Panc1 (cell line): Measurements from ENCODE around the gene GIT1. TPM values are rescaled to one million over a fixed set of nuclear protein-coding genes. Genes with fewer than 3 reads are reported as not detected.
A peak's percentile ranks its signal among the peaks of the same experiment; 100 is the strongest.

Experiments
- ATAC-seq: fragments of 200-7000 bp; cut with Tn5 transposase; 2 replicates; pipeline ENCODE4 v1.9.1; 2020; ENCODE audit warnings: mild to moderate bottlenecking, moderate library complexity
- BruUV-seq: library from RNA; stranded (reverse); fragments of 400-500 nt; replicated peaks from 2 replicates; lab custom pipeline; 2021; lab: Mats Ljungman, UMichigan
- CTCF ChIA-PET: fragments of 300-600 bp; sonication (Branson Sonifier 250); formaldehyde crosslinking; loops from one replicate; lab custom pipeline; 2022; ENCODE audit warnings: antibody characterized with exemption; lab: Charles Lee
- POLR2A ChIA-PET: fragments of 300-600 bp; sonication (Branson Sonifier 250); formaldehyde crosslinking; loops from one replicate; lab custom pipeline; 2022; ENCODE audit warnings: antibody characterized with exemption; lab: Charles Lee
- DNase-seq: peaks from one replicate; pipeline ENCODE4 v3.0.0-alpha.2; 2010; ENCODE audit warnings: low read depth, low spot score
- H3K27ac ChIP-seq: 2 replicates; pipeline ENCODE4 v1.5.1; 2011; ENCODE audit warnings: mild to moderate bottlenecking, low read length, inconsistent platforms
- H3K27me3 ChIP-seq: fragments of 200-500 bp; sonication (Bioruptor generic); 2 replicates; pipeline ENCODE4 v1.6.0; 2014; ENCODE audit warnings: low read length, inconsistent platforms; ENCODE audit not compliant: control insufficient read depth, insufficient read depth
- H3K36me3 ChIP-seq: fragments of 200-500 bp; sonication (Bioruptor generic); 2 replicates; pipeline ENCODE4 v1.5.1; 2014; ENCODE audit warnings: inconsistent platforms, mild to moderate bottlenecking, low read length, moderate library complexity; ENCODE audit not compliant: control insufficient read depth, insufficient read depth
- H3K4me1 ChIP-seq: 2 replicates; pipeline ENCODE4 v1.5.1; 2011; ENCODE audit warnings: inconsistent platforms, mild to moderate bottlenecking, low read length, moderate library complexity; ENCODE audit not compliant: control insufficient read depth, insufficient read depth
- H3K4me3 ChIP-seq, 2 experiments: 2 replicates each; pipeline ENCODE4 v1.5.1; 2011 to 2012; ENCODE audit warnings: low read depth in 2 of 2, low read length in 2 of 2, mild to moderate bottlenecking in 2 of 2, inconsistent platforms in 1 of 2, moderate library complexity in 1 of 2
- H3K9me3 ChIP-seq: fragments of 200-500 bp; sonication (Bioruptor generic); 2 replicates; pipeline ENCODE4 v1.5.1; 2014; ENCODE audit warnings: low read depth, mild to moderate bottlenecking, inconsistent platforms, low read length, moderate library complexity; ENCODE audit not compliant: control insufficient read depth, insufficient read depth
- POLR2AphosphoS5 ChIP-seq: IDR thresholded peaks from 2 replicates; pipeline ENCODE4 v1.6.1; 2012; ENCODE audit warnings: mild to moderate bottlenecking, low read depth, low read length, moderate library complexity
- SIN3A ChIP-seq: IDR thresholded peaks from 2 replicates; pipeline ENCODE4 v1.6.1; 2012; ENCODE audit warnings: low read depth, mild to moderate bottlenecking, low read length, moderate library complexity, borderline replicate concordance; ENCODE audit not compliant: insufficient read depth
- TCF7L2 ChIP-seq: IDR thresholded peaks from 2 replicates; pipeline ENCODE4 v1.6.1; 2011; ENCODE audit warnings: mild to moderate bottlenecking, low read depth, low read length, inconsistent platforms
- in situ Hi-C: cut with HindIII; loops from 2 replicates; pipeline ENCODE4 v1.10.0; 2016; ENCODE audit warnings: low sequenced_read_pairs, low pct_unique_long_range_greater_than_20kb
- intact Hi-C: fragments of 100-400 bp; cut with micrococcal nuclease; formaldehyde crosslinking; loops from one replicate; pipeline ENCODE4 v1.10.0; 2022; ENCODE audit not compliant: unreplicated experiment
- total RNA-seq: library from RNA; stranded (reverse); gene quantifications from one replicate; pipeline ENCODE4 v1.2.1, GENCODE V29; 2021; ENCODE audit not compliant: unreplicated experiment
- TF ChIP-seq, protein P1 (sequence below): fragments of 450-650 bp; IDR thresholded peaks from 2 replicates; pipeline ENCODE4 v1.5.1; 2017; ENCODE audit warnings: mild to moderate bottlenecking
- TF ChIP-seq, protein P2 (sequence below), 2 experiments: IDR thresholded peaks; 2 replicates each; pipeline ENCODE4 v1.6.1; 2011 to 2012; ENCODE audit warnings: low read depth in 2 of 2, control low read depth in 1 of 2, low read length in 1 of 2, mild to moderate bottlenecking in 1 of 2, moderate library complexity in 1 of 2; ENCODE audit not compliant: insufficient read depth in 1 of 2

GIT1 gene
- total RNA-seq, 1 experiment from 2014 or later = 94.6 TPM

DNA sequence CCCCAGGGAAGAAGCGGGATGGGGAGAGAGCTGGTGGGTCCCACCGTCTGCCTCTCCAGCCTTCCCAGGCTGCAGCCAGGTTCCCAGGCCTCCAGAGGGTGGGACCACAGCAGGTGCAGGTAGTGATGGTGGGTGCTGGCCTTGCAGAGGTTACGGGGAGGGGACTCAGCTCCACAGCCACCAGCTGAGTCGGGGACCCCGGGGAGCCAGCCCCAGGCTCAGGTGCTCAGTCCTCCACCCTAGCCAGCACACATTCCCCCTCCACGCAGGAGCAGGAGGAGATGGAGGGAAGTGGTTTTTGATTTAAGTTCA is 15.9 kb downstream of the GIT1 start:
- CTCF ChIA-PET = interaction anchor here (1.8 kb wide), 1 partner anchor 44 kb away, joined by 9 read pairs; no protein-coding TSS in a partner anchor
- POLR2A ChIA-PET = no interaction called here
- Histone ChIP-seq H3K27ac (no peak overlapping the region), H3K4me3 (no peak overlapping the region), H3K36me3 (no peaks in the 10 kb centered on the region), H3K4me1 (peaks cover 7% of the 10 kb centered on the region), H3K9me3 (no peaks in the 10 kb centered on the region), H3K27me3 (no peaks in the 10 kb centered on the region)
- in situ Hi-C loops = no loop called here
- TSS peak; percentile 87 for BruUV-seq
- intact Hi-C loops = no loop called here
- TF ChIP-seq POLR2AphosphoS5 (no peak), SIN3A (no peak), TCF7L2 (no peak)
- TF ChIP-seq, protein P1, sequence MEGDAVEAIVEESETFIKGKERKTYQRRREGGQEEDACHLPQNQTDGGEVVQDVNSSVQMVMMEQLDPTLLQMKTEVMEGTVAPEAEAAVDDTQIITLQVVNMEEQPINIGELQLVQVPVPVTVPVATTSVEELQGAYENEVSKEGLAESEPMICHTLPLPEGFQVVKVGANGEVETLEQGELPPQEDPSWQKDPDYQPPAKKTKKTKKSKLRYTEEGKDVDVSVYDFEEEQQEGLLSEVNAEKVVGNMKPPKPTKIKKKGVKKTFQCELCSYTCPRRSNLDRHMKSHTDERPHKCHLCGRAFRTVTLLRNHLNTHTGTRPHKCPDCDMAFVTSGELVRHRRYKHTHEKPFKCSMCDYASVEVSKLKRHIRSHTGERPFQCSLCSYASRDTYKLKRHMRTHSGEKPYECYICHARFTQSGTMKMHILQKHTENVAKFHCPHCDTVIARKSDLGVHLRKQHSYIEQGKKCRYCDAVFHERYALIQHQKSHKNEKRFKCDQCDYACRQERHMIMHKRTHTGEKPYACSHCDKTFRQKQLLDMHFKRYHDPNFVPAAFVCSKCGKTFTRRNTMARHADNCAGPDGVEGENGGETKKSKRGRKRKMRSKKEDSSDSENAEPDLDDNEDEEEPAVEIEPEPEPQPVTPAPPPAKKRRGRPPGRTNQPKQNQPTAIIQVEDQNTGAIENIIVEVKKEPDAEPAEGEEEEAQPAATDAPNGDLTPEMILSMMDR = no peak
- TF ChIP-seq, protein P2, sequence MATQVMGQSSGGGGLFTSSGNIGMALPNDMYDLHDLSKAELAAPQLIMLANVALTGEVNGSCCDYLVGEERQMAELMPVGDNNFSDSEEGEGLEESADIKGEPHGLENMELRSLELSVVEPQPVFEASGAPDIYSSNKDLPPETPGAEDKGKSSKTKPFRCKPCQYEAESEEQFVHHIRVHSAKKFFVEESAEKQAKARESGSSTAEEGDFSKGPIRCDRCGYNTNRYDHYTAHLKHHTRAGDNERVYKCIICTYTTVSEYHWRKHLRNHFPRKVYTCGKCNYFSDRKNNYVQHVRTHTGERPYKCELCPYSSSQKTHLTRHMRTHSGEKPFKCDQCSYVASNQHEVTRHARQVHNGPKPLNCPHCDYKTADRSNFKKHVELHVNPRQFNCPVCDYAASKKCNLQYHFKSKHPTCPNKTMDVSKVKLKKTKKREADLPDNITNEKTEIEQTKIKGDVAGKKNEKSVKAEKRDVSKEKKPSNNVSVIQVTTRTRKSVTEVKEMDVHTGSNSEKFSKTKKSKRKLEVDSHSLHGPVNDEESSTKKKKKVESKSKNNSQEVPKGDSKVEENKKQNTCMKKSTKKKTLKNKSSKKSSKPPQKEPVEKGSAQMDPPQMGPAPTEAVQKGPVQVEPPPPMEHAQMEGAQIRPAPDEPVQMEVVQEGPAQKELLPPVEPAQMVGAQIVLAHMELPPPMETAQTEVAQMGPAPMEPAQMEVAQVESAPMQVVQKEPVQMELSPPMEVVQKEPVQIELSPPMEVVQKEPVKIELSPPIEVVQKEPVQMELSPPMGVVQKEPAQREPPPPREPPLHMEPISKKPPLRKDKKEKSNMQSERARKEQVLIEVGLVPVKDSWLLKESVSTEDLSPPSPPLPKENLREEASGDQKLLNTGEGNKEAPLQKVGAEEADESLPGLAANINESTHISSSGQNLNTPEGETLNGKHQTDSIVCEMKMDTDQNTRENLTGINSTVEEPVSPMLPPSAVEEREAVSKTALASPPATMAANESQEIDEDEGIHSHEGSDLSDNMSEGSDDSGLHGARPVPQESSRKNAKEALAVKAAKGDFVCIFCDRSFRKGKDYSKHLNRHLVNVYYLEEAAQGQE (IDR thresholded peaks at IDR 0.05; ENCODE audit: insufficient read depth in 1 of 2, low read depth in 2 of 2, low read length in 1 of 2) = no peak
- no peak for ATAC-seq
- DNase-seq = no peak

DNA sequence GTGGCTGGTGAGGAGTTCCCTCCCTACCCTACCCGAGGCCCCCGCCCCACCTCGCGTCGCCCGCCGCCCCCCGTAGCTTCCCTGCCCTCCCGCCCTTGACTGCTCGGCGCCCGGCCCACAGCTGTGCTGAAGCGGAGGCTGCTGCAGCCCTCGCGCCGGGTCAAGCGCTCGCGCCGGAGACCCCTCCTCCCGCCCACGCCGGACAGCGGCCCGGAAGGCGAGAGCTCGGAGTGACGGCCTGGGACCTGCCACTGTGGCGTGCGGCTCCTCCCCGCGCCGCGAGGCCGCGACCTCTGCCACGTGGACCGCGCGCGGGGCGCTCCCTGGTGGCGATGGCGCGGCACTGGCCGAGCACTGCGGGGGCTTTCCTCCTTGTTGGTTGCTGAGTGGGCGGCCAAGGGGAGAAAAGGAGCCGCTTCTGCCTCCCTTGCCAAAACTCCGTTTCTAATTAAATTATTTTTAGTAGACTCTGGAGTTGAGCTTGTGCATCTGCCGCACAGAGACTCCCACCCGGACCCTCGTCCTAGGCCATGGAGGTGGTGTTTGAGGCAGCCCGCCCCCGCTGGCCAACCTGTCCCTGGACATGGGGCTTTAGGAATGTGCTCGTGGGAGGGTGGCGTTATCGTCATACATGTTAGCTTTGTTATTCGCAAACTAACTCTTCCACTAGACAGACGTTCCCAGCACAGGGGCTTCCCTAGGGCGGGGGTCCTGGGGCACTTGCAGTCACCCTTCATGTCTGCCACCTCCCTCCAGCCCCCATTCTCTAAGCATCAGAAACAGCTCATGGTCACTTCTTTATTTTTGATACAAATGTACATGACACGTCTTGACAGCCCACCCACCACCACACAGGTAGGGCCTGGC is 16.5 kb downstream of the GIT1 start:
- H3K27ac ChIP-seq = no peak overlapping the region
- no peaks in the 10 kb centered on the region for H3K9me3 ChIP-seq
- H3K36me3 ChIP-seq = no peaks in the 10 kb centered on the region
- H3K4me3 ChIP-seq = no peak overlapping the region
- intact Hi-C loops (no loop called here), in situ Hi-C loops (no loop called here)
- no peak for TF ChIP-seq POLR2AphosphoS5
- TF ChIP-seq, protein P1 = peak; percentile 80
- no peak for ATAC-seq
- H3K4me1 ChIP-seq = peaks cover 7% of the 10 kb centered on the region
- DNase-seq = no peak
- BruUV-seq = no TSS peak
- CTCF ChIA-PET = interaction anchor here (0.6 to 1.8 kb wide), 2 partner anchors 45 to 104 kb away, joined by 3 to 9 read pairs; no protein-coding TSS in a partner anchor
- POLR2A ChIA-PET = no interaction called here
- H3K27me3 ChIP-seq = no peaks in the 10 kb centered on the region
